A172 (cell line): Measurements from ENCODE around the gene KPNA2. TPM values are rescaled to one million over a fixed set of nuclear protein-coding genes. Genes with fewer than 3 reads are reported as not detected.
"Not testable (repeated sequence)": the region's sequence is repeated elsewhere in the genome, so short reads cannot be mapped to it uniquely, and the experiment has no call there.

Source experiments
- DNase-seq: peaks from one replicate; pipeline ENCODE4 v3.0.0-alpha.2; 2015; ENCODE audit warnings: low spot score
- total RNA-seq: library from RNA; depleted of rRNA; stranded (reverse); fragments of >200 nt; shearing (Covaris generic); gene quantifications from 2 replicates; pipeline ENCODE4 v1.2.3, GENCODE V29; 2014

Gene KPNA2
- total RNA-seq, 1 experiment from 2014 or later: 358 TPM

DNA sequence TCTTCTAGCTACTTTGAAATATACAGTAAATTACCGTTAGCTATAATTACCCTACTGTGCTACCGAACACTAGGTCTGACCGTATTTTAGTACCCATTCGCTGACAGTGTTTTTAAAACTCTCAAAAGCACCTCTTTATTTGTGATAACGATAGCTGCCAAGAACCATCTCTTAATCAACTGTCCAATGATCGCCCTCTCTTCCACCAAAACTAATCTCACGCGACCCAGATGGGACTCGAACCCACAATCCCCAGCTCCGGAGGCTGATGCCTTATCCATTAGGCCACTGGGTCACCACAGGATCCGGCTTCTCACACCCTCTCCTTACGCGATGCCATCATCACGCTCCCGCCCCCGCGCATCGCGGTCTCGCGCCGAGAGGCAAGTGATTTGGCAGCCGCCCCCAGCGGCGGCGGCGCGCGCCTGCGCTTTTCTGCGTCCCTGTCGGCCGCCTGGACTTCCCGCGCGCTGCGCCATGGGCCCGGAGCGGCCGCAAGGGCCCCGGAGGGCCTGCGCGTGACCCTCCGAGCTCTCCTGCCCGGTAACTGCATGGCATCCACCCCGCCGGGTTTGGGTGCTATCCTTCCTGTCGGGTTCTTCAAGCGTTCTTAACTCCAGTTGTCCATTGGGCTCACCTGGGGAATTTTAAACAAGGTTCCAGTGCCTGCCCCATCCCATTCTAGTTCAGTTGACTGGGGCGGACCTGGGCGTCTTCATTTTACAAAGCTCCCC is 15.7 kb upstream of the KPNA2 start:
- DNase-seq: peak; percentile 98

- DNase-seq: no peak
These were observed 15.2 kb upstream of the KPNA2 start for GRCh38 chr17:68020409-68020756.

DNA sequence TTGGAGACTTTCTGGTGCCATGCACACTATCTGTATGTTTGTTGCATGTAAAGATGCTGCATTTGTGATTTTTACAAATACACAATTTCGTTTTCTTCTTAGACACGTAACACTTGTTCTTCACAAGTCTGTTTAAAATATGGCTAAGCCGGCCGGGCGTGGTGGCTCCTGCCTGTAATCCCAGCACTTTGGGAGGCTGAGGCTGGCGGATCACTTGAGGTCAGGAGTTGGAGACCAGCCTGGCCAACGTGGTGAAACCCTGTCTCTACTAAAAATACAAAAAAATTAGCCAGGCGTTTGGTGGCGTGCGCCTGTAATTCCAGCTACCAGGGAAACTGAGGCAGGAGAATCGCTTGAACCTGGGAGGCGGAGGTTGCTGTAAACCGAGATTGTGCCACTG is 14.7 kb upstream of the KPNA2 start:
- DNase-seq: not testable (repeated sequence)

GRCh38 chr17:68021963-68022362 is 13.6 kb upstream of the KPNA2 start:
- no peak for DNase-seq

DNA sequence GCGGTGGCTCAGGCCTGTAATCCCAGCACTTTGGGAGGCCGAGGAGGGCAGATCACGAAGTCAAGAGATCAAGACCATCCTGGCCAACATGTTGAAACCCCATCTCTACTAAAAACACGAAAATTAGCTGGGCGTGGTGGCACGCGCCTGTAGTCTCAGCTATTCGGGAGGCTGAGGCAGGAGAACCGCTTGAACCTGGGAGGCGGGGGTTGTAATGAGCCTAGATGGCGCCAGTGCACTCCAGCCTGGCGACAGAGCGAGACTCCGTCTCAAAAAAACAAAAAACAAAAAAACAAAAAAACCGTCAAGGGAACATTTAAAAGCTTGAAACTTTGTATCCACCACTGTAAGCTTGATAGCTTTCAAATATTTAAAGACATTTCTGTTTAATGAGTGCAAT is 13.0 kb upstream of the KPNA2 start:
- DNase-seq: not testable (repeated sequence)

GRCh38 chr17:68029512-68030215 is 5.9 kb upstream of the KPNA2 start:
- DNase-seq: no peak

DNA sequence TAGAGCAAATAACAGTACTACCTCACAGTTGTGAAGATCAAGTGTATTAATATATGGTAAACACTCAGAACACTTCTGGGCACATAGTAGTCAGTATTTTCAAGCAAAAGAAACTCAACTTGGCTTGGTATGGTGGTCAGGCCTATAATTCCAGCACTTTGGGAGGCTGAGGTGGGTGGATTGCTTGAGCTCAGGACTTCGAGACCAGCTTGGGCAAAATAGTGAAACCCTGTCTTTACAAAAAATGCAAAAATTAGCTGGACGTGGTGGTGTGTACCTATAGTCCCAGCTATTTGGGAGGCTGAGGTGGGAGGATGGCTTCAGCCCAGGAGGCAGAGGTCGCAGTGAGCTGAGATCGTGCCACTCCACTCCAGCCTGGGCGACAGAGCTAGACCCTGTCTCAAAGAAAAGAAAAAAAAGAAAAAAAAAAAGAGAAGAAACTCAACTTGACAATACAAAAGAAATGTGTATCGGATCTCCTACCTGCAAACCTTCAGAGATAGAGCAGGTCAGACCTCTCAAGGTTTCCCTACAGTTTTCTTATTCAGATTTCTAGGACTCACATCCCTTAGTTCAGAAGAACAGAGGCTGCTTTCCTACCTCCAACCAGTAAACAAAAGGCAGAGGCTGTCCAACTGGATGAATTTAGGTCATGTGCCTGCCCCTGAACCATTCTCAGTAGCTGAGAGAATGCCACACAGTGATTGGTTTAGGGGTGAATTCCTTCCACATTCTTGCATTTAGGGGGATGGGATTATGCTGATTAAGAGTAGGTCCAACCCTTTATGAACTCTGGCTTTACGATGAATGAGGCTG is 1.7 kb upstream of the KPNA2 start:
- DNase-seq: peak; percentile 96

DNA sequence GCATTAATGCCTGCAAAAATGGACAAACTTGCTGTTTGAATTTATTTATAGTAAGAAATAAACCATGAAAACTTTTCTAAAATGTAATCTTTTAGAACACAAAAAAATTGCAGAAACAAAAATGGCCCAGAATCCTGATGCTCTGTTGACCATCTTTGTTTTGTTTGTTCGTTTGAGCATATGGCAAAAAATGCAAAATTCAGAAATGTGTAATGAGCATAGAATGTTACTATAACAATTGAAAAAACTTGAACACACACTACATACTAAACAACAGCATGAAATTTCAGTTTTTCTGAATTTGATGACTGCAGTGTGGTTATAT is 1.1 kb upstream of the KPNA2 start:
- DNase-seq: no peak

- no peak for DNase-seq
These were observed 408 bp upstream of the KPNA2 start for GRCh38 chr17:68035131-68035522.

DNA sequence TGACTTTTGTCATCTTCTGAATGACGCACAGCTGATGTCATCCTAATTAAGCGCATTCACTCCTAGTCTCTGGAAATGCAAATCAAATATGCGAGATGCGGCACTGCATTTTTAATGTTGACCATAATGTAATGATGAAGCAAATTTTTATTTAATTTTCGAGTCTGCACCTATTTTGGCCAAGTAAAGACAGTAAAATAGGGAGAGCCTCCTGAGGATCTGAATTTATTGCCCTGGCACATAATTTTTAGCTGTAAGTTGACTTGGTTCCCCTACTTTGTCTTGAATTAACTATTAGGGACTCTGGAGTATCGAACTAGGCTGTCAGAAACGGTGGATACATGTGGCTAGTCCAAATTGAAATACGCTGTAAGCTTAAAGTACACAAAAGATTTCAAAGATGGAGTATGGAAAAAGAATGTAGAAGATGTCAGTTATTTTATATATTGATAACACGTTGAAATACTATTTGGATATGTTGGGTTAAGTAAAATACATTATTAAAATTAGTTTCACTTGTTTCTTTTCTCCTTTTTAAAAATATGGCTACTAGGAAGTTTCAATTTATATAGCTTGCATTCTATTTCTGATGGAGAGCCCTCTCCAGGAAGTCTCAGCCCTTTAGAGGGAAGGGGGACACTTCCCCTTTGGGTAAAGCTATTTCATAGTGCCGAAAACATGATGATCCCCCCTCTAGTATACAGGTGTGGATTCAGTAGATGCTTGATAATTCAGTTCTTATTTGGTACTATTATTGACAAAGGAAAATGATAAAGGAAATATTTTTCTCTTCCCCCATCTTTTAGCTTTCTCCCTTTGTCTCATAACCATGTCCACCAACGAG is 991 bp downstream of the KPNA2 start:
- DNase-seq: peak; percentile 60

GRCh38 chr17:68047153-68047846 is 11.8 kb downstream of the KPNA2 start:
- DNase-seq: no peak

DNA sequence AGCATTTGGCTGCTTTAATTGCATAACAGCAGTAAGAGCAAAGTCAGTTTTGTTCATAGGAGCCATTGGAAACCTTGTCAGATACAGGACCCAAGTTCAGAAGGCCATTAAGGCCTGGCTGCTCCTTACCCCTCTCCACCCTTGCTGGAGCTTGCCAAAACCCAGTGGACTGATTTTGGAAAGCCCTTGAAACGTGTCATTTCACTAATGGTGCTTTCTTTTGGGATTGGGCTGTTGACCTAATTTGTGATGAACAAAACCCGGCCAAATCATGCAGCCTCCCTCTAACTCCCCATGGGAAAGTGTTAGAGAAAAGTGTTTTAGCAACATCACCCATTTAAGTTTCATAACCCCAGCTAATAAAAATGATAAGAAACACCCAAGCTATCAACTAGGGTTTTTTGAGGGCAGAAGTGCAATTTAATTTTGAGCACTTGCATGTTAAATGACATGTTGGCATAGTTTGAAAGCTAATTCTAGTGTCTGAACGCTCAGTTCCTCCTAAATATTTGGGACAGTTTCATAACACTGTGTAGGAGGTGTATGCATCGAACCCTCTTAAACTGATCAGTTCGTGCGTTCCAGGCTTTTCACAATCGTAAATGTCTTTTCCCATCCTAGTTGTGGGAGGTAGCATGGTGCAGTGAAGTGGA is 12.5 kb downstream of the KPNA2 start:
- not testable (repeated sequence) for DNase-seq

GRCh38 chr17:68048996-68049395 is 13.5 kb downstream of the KPNA2 start:
- peak; percentile 38 for DNase-seq

DNA sequence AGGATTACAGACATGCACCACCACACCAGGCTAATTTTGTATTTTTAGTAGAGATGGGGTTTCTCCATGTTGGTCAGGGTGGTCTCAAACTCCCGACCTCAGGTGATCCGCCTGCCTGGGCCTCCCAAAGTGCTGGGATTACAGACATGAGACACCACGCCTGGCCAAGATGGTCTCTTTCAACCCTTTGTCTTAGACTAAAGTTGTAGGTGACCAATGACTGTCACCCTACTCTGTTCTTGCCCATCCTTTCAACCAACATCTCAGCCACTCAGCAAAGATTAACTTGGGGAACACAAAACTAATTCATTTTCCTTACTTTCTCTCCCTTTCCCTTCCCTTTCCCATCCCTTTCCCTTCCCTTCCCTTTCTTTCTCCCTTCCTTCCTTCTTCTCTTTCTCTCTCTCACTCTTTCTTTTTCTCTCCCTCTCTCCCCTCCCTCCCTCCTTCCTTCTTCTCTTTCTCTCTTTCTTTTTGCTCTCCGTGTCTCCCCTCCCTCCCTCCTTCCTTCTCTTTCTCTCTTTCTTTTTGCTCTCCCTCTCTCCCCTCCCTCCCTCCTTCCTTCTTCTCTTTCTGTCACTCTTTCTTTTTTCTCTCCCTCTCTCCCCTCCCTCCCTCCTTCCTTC is 14.4 kb downstream of the KPNA2 start:
- DNase-seq: not testable (repeated sequence)

DNA sequence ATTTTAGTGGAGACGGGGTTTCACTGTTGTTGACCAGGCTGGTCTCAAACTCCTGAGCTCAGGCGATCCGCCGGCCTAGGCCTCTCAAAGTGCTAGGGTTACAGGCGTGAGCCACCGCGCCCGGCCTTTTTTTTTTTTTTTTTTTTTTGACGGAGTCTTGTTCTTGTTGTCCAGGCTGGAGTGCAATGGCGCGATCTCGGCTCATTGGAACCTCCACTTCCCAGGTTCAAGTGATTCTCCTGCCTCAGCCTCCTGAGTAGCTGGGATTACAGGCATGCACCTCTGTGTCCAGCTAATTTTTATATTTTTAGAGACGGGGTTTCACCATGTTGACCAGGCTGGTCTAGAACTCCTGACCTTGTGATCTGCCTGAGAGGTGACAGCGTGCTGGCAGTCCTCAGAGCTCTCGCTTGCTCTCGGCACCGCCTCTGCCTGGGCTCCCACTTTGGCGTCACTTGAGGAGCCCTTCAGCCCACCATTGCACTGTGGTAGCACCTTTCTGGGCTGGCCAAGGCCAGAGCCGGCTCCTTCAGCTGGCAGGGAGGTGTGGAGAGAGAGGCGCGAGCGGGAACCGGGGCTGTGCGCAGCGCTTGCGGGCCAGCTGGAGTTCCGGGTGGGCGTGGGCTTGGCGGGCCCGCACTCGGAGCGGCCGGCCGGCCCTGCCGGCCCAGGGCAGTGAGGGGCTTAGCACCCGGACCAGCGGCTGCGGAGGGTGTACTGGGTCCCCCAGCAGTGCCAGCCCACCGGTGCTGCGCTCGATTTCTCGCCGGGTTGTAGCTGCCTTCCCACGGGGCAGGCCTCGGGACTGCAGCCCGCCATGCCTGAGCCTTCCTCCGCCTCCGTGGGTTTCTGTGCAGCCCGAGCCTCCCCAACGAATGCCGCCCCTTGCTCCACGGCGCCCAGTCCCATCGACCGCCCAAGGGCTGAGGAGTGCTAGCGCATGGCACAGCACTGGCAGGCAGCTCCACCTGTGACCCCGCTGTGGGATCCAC is 16.1 kb downstream of the KPNA2 start:
- DNase-seq: not testable (repeated sequence)

- DNase-seq: no peak
These were observed 17.3 kb downstream of the KPNA2 start for GRCh38 chr17:68052810-68053209.

DNA sequence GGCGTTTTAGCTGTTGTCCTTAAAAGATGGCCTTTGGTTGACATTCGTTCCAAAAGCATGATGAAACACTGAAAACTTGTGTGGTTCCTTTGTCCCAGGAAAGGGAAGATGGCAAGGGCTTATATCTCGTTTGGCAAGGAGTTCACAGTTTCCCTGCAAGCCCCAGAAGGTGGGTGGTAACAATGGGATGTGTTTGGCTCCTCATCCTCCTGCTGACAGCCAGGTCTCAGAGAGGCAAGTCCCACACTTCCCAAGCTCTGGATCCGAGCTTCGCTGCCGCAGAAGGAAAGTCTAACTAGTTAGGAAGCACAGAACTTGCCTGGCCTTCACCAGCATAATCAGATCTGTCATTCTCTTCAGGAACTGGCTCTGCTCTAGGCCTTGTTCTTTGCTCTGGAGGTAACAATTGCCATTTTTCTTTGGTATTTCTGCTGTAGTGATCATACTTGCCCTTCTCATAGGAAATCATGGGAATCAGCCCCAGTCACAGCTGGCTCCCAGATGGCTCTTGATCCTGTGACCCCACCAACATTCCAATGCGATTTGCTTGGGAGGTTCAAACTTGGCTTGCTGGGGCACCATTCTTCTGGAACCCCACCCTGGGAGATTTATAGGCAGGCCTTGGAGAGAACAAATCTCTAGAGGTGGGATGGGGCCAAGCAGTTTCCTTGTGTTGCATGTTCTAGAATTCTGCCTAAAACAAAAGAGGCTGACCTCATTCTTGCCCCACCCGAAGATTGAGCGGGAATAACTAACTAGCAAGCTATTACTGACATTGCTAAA is 17.9 kb downstream of the KPNA2 start:
- peak; percentile 44 for DNase-seq

DNA sequence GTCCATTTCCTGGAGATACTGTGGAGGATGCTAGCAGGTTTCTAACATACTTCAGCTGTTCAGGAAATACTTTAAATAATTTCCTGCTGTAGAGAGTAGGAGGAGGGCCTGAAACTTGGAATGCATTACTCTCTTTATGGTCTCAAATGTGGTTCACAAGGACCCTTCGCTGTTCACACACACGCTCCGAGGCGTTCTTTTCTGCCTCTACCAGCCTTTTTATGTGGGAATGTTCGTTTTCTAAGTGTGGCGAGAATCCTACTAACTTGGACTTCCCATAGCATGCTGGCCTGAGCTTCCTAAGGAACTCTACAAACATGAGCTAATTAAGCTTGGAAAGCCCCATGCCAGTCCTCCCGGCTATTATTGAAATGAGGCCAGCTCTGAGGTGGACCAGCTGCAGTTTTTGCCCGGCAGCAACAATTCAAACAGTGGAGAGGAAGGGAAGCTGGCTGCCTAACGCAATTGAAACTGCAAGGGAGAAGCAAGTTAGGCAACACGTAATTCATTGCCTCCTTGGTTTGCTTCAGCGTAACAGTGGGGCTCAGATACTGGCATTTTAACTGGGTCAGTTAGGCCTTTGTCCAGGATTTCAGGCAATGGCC is 18.9 kb downstream of the KPNA2 start:
- DNase-seq: peak; percentile 76
